Sigmoid colon (tissue), 4 donors: ENCODE measurements around the gene NUDT22.

ENCODE experiments used
- CTCF ChIP-seq, 4 experiments: fragments of 450-650 bp in 3 of 4; fragments of 200-600 bp in 1 of 4; IDR thresholded peaks; one replicate each; pipeline ENCODE4 v1.5.1; 2016 to 2019; ENCODE audit warnings: antibody characterized with exemption in 4 of 4, mild to moderate bottlenecking in 3 of 4, moderate library complexity in 2 of 4
- EP300 ChIP-seq, 4 donors: sonication (generic); formaldehyde crosslinking; IDR thresholded peaks; one replicate each; pipeline ENCODE4 v1.6.1; 2017; ENCODE audit warnings: antibody characterized with exemption in 4 of 4

GRCh38 chr11:64251016-64251752, 25.1 kb downstream of the NUDT22 start, which contains the start of gene PLCB3:
- TF ChIP-seq CTCF (IDR thresholded peaks at IDR 0.05) (peak; percentile 64 to 90 (median 71)), EP300 (IDR thresholded peaks at IDR 0.05) (no peak)
